GM18868 (cell line): Measurements from ENCODE around the gene METTL2A.
"Not testable (repeated sequence)": the region's sequence is repeated elsewhere in the genome, so short reads cannot be mapped to it uniquely, and the experiment has no call there.

Source experiments
- ATAC-seq: cut with Tn5 transposase; IDR thresholded peaks from one replicate; pipeline ENCODE4 v1.9.1; 2021; ENCODE audit warnings: mild to moderate bottlenecking, moderate library complexity; ENCODE audit not compliant: unreplicated experiment

The METTL2A gene

DNA sequence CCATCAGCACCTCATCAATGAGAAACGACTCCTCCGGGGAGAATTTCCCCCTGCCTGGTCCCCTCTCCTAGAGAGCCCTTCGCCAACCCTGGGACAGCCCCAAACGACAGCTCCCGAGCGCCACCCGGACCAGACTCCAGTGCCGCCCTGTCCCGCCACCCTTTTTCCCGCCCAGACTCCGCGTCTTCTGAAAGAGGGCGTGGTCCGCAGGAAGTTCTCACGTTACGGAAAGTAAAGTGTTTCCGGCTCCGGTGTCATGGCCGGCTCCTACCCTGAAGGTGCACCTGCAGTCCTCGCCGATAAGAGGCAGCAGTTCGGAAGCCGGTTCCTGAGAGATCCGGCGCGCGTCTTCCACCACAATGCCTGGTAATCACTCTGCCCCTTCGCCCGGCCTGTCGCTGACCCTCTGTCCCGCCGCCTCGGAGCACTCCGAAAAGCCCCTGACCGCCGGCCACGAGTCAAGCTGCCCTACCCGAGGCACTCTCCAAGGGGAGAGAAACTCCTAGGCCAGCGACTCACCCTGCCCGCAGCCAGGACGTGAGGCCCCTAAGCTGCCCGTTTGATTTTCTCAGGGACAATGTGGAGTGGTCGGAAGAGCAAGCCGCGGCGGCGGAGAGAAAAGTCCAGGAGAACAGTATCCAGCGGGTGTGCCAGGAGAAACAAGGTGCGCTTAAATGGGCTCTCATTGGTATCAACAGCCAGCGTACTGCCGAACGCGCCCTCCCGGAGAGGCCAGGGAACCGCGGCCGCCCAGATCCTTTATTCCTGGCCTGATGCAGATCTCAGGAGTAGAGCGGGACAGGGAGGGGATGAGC is at the start of gene METTL2A:
Gene METTL2A (plus strand): TSS at position 251 of the 815 bp plus-strand sequence. CDS start 6 bp downstream, at position 257.
- peak; percentile 90 for ATAC-seq

GRCh38 chr17:62380253-62380652 is 43.4 kb upstream of the METTL2A start, which contains the start of gene EFCAB3:
EFCAB3 (plus strand) TSS chr17:62380553; CDS start chr17:62382980, 2,427 bp downstream.
- no peak for ATAC-seq

- ATAC-seq, result no peak
Measured at GRCh38 chr17:62381561-62381960, 42.1 kb upstream of the METTL2A start.

DNA sequence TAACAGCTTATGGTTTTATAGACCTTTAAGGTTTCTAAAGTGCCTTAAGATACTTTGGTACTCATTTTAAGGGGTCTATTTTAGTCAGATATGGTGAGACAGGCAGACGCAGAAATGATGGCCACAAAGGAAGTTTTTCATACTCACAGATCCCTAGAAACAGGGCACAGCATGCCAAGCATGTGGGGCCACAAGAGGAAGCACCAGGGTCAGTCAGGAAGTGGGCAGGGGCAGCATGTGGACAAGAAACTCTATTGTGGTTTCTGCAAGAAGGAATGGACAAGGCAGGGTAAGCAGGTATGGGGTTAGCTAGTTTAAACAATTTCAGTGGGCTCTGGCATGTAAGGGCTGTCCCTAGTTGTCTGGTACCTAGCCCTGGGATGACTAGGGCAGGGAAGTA is 34.8 kb upstream of the METTL2A start:
- ATAC-seq, result no peak

DNA sequence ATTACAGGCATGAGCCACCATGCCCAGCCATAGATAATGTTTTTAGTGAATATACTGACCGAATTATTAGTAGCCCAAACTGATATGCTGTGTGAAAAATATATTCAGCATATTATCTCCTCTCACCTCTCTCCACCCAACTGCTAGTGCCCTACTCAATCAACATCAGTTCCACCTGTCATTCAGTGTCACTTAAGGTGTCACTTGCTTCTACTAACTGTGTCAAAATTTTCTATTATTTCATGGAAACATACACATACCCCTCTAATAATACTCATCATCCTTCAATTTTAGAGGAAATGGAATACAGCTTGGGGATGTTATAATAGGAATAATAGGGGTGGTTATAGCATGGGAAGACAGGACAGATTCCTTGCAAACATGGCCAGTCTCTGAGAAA is 30.8 kb upstream of the METTL2A start:
- no peak for ATAC-seq

GRCh38 chr17:62398891-62399290 is 24.8 kb upstream of the METTL2A start:
- no peak for ATAC-seq

- no peak for ATAC-seq
Measured at GRCh38 chr17:62405451-62405850, 18.2 kb upstream of the METTL2A start.

DNA sequence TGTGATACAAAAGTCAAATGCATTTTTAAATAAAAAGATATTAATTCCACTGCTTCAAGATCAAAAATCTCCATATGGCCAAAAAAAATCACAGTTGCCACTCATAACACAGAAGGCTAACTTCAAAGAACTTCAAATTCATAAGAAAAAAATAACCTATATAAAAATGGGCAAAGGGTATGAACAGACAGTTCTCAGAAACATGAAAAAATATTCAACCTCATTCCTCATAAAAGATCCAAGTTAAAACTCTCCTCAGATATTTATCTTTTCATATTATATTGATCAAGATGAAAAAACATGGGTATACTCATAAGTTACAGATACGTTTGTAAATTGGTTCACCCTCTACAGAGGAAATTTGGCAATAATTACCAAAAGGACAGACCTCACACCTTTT is 10.6 kb upstream of the METTL2A start:
- not testable (repeated sequence) for ATAC-seq

- ATAC-seq, result not testable (repeated sequence)
Measured at GRCh38 chr17:62426214-62426613, 2.5 kb downstream of the METTL2A start.

GRCh38 chr17:62435251-62435650 is 11.6 kb downstream of the METTL2A start:
- not testable (repeated sequence) for ATAC-seq

DNA sequence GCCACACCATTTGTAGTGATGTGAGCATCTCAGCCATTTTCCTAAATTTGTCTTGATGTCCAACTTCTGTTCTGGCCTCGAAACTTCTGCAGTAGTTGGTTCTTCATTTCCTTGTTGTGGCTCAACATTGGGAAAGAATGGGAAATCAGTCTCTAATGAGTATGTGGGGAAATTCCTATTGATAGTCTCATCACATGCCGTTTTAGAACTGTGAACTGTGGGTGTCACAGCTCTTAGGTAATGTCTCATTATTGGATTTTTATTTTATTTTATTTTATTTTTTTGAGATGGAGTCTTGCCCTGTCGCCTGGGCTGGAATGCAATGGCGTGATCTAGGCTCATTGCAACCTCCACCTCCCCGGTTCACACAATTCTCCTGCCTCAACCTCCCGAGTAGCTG is 17.5 kb downstream of the METTL2A start:
- ATAC-seq, result not testable (repeated sequence)

- no peak for ATAC-seq
Measured at GRCh38 chr17:62444063-62444462, 20.4 kb downstream of the METTL2A start.

GRCh38 chr17:62445791-62446190 is 22.1 kb downstream of the METTL2A start:
- ATAC-seq, result not testable (repeated sequence)

- not testable (repeated sequence) for ATAC-seq
Measured at GRCh38 chr17:62452195-62452594, 28.5 kb downstream of the METTL2A start.

- ATAC-seq, result not testable (repeated sequence)
Measured at GRCh38 chr17:62453041-62453440, 29.3 kb downstream of the METTL2A start.

GRCh38 chr17:62453656-62454055 is 30.0 kb downstream of the METTL2A start:
- peak; percentile 19 for ATAC-seq

GRCh38 chr17:62454111-62454510 is 30.4 kb downstream of the METTL2A start:
- peak; percentile 68 for ATAC-seq

DNA sequence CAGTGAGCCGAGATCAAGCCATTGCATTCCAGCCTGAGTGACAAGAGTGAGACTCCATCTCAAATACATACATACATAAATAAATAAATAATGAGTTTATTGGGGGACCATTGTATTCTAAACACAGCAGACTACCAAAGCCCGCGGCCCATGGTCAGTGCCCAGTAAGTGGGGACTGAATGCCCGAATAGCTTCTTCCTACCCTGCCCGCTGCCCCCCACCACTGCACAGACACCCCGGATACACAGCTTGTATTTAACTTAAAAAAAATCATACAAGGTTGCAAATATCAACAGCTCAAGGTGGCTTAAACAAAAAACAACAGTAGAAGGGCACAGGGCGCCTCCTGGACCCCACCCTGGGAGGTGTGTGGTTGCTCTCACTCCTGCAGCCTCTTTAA is 32.3 kb downstream of the METTL2A start:
- no peak for ATAC-seq

GRCh38 chr17:62458483-62458882 is 34.8 kb downstream of the METTL2A start:
- ATAC-seq, result peak; percentile 20

GRCh38 chr17:62464422-62464821 is 40.7 kb downstream of the METTL2A start:
- ATAC-seq, result not testable (repeated sequence)

DNA sequence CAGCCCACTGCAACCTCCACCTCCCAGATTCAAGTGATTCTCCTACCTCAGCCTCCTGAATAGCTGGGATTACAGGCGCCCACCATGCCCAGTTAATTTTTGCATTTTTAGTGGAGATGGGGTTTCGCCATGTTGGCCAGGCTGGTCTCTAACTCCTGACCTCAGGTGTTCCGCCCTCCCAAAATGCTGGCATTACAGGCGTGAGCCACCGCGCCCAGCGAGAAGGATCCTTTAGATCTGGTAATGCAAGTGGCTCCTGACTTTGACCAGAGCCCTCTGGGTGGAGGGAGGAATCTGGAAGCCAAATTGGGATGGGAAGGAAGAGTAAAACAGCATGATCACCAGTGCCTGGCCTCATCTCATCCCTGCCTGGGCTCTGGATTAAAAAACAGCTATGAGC is 41.6 kb downstream of the METTL2A start:
- not testable (repeated sequence) for ATAC-seq

- ATAC-seq, result not testable (repeated sequence)
Measured at GRCh38 chr17:62470666-62471379, 47.1 kb downstream of the METTL2A start.
